Esophagus (tissue), 2 donors: ENCODE measurements around the gene SSBP3. TPM values are rescaled to one million over a fixed set of nuclear protein-coding genes. Genes with fewer than 3 reads are reported as not detected.

ENCODE experiments used
- H3K27ac ChIP-seq, 2 donors: one replicate each; pipeline ENCODE4 v1.5.1; 2013; ENCODE audit warnings: low read depth in 2 of 2, mild to moderate bottlenecking in 2 of 2, inconsistent platforms in 1 of 2, low read length in 1 of 2, moderate library complexity in 1 of 2
- H3K27me3 ChIP-seq, 2 donors: one replicate each; pipeline ENCODE4 v1.6.1; 2013; ENCODE audit warnings: low read length in 2 of 2, control low read depth in 1 of 2, mild to moderate bottlenecking in 1 of 2; ENCODE audit not compliant: insufficient read depth in 2 of 2, control insufficient read depth in 1 of 2
- H3K36me3 ChIP-seq, 2 donors: one replicate each; pipeline ENCODE4 v1.6.1; 2013; ENCODE audit warnings: low read length in 1 of 2; ENCODE audit not compliant: control insufficient read depth in 2 of 2, insufficient read depth in 2 of 2
- H3K4me1 ChIP-seq, 2 donors: one replicate each; pipeline ENCODE4 v1.6.1; 2013; ENCODE audit warnings: low read length in 1 of 2; ENCODE audit not compliant: control insufficient read depth in 2 of 2, insufficient read depth in 2 of 2
- H3K4me3 ChIP-seq, 2 donors: one replicate each; pipeline ENCODE4 v1.5.1; 2013; ENCODE audit warnings: low read length in 2 of 2, mild to moderate bottlenecking in 2 of 2, low read depth in 1 of 2, moderate library complexity in 1 of 2
- H3K9me3 ChIP-seq, 2 donors: one replicate each; pipeline ENCODE4 v1.6.1; 2013; ENCODE audit warnings: mild to moderate bottlenecking in 2 of 2, low read depth in 1 of 2, low read length in 1 of 2, moderate library complexity in 1 of 2; ENCODE audit not compliant: control insufficient read depth in 2 of 2, insufficient read depth in 1 of 2
- WGBS, 2 donors: extraction: QIAGEN DNeasy Blood & Tissue Kit; methylation state at CpG; one replicate each; pipeline ENCODE4 v1.1.7; 2013; 5-methylcytosine and 5-hydroxymethylcytosine counted together
- polyA plus RNA-seq, 2 donors: library from polyadenylated mRNA; stranded (reverse); fragments of 200-250 nt; gene quantifications; one replicate each; pipeline ENCODE4 v1.2.3, GENCODE V29; 2013
- donor health status: healthy with polysubstance abuse.
- donor health status: Bipolar disorder and iron deficiency.

SSBP3 gene
- polyA plus RNA-seq, 2 donors, result 30.7 to 39.0 TPM

DNA sequence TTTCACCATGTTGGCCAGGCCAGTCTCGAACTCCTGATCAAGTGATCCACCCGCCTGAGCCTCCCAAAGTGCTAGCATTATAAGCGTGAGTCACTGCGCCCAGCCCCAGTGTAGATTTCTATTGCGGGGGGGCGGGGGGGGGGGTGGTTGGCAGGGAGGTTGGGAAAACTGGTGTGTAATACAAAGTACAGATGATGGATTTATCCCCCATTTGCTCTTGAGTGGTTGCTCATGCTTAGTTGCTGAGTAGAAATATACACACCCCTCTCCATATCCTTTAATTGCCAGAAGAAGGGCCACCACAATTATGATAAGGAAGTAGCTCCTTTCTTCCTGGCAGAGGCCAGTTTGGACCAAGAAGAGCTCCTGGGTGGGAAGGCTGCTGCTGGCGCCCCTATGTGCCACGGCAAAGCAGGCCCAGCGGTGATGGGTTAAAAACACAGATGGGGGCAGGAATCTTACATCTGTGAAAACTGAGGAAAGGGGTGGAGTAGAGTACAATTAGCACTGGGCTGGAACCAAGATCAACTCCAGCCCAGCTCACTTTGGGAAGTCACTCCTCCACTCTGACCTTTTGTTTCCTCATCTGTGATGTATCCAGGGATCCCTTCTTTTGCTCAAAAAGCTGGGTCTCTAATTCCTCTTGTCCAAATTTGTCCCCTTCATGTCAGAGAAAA lies 151.0 kb downstream of the SSBP3 start:
- no peaks in the 10 kb centered on the region for H3K9me3 ChIP-seq
- H3K4me3 ChIP-seq, result no peak overlapping the region
- H3K36me3 ChIP-seq, result peaks cover 0 to 20% of the 10 kb centered on the region in 2 donors
- H3K4me1 ChIP-seq, result peaks cover 0 to 5% of the 10 kb centered on the region in 2 donors
- WGBS, 2 donors, result 81 to 87% methylated on average over 9 of the region's 9 CpGs
- H3K27ac ChIP-seq, result no peak overlapping the region
- H3K27me3 ChIP-seq, result no peaks in the 10 kb centered on the region

DNA sequence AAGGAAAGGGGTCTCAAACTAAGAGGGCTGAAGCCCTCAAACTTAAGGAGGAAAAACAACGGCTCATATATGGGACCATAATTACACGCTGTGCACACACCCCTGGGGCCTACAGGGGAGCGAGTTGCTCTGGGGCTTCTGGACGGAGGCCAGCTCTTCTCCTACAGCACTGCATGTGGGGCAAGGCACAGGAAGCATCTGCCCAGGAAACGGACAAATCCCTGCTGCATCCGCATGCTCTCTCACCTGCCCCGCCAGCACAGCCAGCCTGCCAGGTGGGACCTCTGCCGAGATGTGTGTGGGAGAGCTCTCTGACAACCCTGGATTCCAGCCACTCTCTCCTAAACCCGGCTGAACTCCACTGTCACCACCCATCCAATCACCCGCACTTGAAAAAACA lies 152.1 kb downstream of the SSBP3 start:
- peaks cover 0 to 5% of the 10 kb centered on the region in 2 donors for H3K4me1 ChIP-seq
- H3K36me3 ChIP-seq, result peaks cover 0 to 20% of the 10 kb centered on the region in 2 donors
- no peak overlapping the region for H3K27ac ChIP-seq
- H3K9me3 ChIP-seq, result no peaks in the 10 kb centered on the region
- no peaks in the 10 kb centered on the region for H3K27me3 ChIP-seq
- no peak overlapping the region for H3K4me3 ChIP-seq
- WGBS, 2 donors, result 39 to 46% methylated on average over 10 of the region's 10 CpGs

GRCh38 chr1:54253480-54253879 lies 152.7 kb downstream of the SSBP3 start:
- H3K27me3 ChIP-seq, result no peaks in the 10 kb centered on the region
- no peak overlapping the region for H3K27ac ChIP-seq
- peaks cover 0 to 5% of the 10 kb centered on the region in 2 donors for H3K4me1 ChIP-seq
- H3K36me3 ChIP-seq, result peaks cover 0 to 20% of the 10 kb centered on the region in 2 donors
- H3K4me3 ChIP-seq, result no peak overlapping the region
- H3K9me3 ChIP-seq, result no peaks in the 10 kb centered on the region
- 73 to 80% methylated on average over 5 of the region's 5 CpGs for WGBS, 2 donors

DNA sequence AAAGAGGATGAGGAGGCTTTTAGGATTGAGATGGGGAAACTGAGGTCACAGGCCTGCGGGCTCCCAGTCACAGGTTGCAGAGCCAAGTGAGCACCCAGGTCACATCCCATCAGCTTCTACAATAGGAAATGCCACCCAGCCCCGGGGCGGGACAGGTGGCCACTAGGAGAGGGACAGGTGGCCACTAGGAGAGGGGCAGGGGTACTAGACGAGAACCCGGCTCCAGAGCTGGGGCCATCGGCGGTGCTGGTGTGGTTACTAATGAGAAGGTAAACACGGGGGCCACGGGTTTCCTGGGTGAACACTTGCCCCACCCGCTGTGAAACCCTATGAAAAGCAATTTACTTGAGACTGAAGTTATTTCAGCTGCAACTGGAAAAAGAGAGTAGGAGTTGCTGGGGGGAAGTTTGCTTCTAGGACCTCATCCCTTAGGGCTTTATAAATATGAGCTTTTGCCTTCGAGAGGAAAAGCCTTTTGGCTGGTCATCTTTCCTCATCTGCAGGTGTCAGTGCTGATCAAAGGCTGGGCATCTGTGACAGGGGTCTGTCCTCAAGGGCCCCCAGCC lies 153.7 kb downstream of the SSBP3 start:
- no peaks in the 10 kb centered on the region for H3K9me3 ChIP-seq
- no peak overlapping the region for H3K4me3 ChIP-seq
- H3K27ac ChIP-seq, result no peak overlapping the region
- H3K4me1 ChIP-seq, result peaks cover 0 to 5% of the 10 kb centered on the region in 2 donors
- WGBS, 2 donors, result 89% methylated on average over 11 of the region's 11 CpGs
- no peaks in the 10 kb centered on the region for H3K27me3 ChIP-seq
- H3K36me3 ChIP-seq, result peaks cover 0 to 23% of the 10 kb centered on the region in 2 donors

GRCh38 chr1:54250670-54251069 lies 155.5 kb downstream of the SSBP3 start:
- Histone ChIP-seq H3K27me3 (no peaks in the 10 kb centered on the region), H3K4me3 (no peak overlapping the region), H3K27ac (no peak overlapping the region), H3K4me1 (peaks cover 0 to 5% of the 10 kb centered on the region in 2 donors), H3K36me3 (peaks cover 3 to 28% of the 10 kb centered on the region in 2 donors), H3K9me3 (no peaks in the 10 kb centered on the region)
- 90% methylated on average over 12 of the region's 12 CpGs for WGBS, 2 donors

GRCh38 chr1:54249819-54250435 lies 156.3 kb downstream of the SSBP3 start:
- H3K4me1 ChIP-seq, result peaks cover 0 to 5% of the 10 kb centered on the region in 2 donors
- no peak overlapping the region for H3K4me3 ChIP-seq
- H3K9me3 ChIP-seq, result no peaks in the 10 kb centered on the region
- 67 to 74% methylated on average over 9 of the region's 9 CpGs for WGBS, 2 donors
- H3K27ac ChIP-seq, result peak overlapping the region; percentile 19 to 34
- no peaks in the 10 kb centered on the region for H3K27me3 ChIP-seq
- peaks cover 3 to 34% of the 10 kb centered on the region in 2 donors for H3K36me3 ChIP-seq

DNA sequence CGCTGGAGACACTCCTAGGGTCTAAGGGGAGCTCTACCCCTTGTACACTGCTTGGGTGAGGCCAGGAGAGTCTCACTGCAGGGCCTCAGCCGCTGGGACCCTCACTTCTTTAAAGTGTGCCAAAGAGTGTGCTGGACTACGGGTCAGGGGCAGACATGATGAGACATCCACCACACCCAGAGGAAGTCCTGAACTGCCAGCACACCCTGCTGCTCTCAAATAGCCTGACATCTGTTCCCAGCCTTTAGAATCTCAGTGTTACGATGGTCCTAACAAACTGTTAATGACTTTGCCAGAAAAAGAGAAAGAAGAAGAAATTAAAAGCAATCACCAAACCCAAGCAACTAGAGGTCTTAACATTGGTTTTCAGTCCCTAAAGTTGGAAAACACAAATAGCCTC lies 157.2 kb downstream of the SSBP3 start:
- WGBS, 2 donors, result 74 to 77% methylated on average over 4 of the region's 4 CpGs
- no peak overlapping the region for H3K27ac ChIP-seq
- no peak overlapping the region for H3K4me3 ChIP-seq
- no peaks in the 10 kb centered on the region for H3K9me3 ChIP-seq
- H3K4me1 ChIP-seq, result peaks cover 0 to 2% of the 10 kb centered on the region in 2 donors
- peaks cover 3 to 41% of the 10 kb centered on the region in 2 donors for H3K36me3 ChIP-seq
- H3K27me3 ChIP-seq, result no peaks in the 10 kb centered on the region

DNA sequence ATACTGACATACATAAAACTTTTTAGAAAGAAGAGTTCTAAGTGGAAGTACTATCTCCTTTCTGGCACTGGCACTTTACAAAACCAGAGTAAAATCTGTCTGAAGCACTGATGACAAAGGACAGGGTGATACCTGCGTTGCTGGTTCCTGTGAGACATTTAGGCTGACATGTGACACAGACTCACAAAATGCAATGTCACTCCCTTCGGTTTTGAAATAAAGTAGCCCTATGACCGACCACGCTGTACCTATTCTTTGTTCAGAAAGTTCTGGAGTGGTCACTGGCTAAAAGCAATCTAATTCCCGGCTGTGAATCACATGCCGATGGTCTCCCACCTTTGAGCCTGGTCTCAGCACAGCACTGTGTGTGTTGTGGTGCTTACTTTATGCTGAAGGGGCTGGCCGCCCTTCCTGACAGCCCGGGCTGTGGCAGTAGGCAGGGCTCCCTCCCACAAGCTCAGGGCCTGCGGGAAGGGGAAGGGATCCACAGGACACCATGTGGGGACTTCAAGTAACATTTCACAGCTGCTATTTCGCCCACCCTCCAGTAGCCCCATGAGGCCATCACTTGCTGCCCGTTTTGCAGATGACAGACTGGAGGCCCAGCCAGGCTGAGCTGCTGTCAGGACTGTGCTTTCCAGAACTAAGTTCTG lies 158.2 kb downstream of the SSBP3 start:
- peaks cover 0 to 2% of the 10 kb centered on the region in 2 donors for H3K4me1 ChIP-seq
- no peaks in the 10 kb centered on the region for H3K9me3 ChIP-seq
- H3K27ac ChIP-seq, result no peak overlapping the region
- WGBS, 2 donors, result 92 to 95% methylated on average over 11 of the region's 11 CpGs
- H3K4me3 ChIP-seq, result no peak overlapping the region
- no peaks in the 10 kb centered on the region for H3K27me3 ChIP-seq
- H3K36me3 ChIP-seq, result peaks cover 3 to 45% of the 10 kb centered on the region in 2 donors

DNA sequence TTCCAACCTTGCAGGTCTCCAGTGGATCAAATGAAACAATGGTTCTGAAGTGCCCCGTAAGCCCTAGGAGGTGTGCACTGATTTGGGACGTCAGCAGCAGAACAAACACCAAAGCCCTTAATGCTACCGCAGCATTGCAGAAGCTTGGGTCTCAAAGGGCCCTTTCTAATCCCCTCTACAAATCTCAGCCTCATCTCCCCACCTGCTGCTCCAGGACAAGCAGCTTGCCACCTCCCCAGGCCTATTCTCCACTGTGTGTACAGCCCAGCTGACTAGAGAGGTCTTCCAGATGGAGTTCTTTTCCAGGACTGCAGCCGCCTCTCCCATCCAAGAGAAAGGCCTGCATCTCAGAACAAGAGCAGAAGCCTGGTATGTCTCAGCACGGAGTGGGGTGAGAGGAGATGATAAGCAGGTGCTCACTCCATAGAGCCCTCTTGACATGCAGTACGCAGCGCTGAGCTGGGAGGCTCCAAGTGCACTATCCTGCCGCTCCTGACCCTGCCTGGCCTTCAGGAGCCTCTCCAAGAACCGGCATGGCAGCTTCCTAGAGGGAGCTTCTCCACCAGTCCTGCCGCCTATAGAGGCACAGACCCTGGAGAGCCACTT lies 160.0 kb downstream of the SSBP3 start:
- Histone ChIP-seq H3K27me3 (no peaks in the 10 kb centered on the region), H3K4me3 (no peak overlapping the region), H3K36me3 (peaks cover 3 to 49% of the 10 kb centered on the region in 2 donors), H3K27ac (no peak overlapping the region), H3K4me1 (no peaks in the 10 kb centered on the region), H3K9me3 (no peaks in the 10 kb centered on the region)
- 89 to 91% methylated on average over 10 of the region's 10 CpGs for WGBS, 2 donors
